ENCODE data around the gene CXCL8.

- TF ChIP-seq JUN (IDR thresholded peaks at IDR 0.05; ENCODE audit: borderline replicate concordance, insufficient read depth, insufficient read length, low read depth) = no peak
- TF ChIP-seq, protein P1, sequence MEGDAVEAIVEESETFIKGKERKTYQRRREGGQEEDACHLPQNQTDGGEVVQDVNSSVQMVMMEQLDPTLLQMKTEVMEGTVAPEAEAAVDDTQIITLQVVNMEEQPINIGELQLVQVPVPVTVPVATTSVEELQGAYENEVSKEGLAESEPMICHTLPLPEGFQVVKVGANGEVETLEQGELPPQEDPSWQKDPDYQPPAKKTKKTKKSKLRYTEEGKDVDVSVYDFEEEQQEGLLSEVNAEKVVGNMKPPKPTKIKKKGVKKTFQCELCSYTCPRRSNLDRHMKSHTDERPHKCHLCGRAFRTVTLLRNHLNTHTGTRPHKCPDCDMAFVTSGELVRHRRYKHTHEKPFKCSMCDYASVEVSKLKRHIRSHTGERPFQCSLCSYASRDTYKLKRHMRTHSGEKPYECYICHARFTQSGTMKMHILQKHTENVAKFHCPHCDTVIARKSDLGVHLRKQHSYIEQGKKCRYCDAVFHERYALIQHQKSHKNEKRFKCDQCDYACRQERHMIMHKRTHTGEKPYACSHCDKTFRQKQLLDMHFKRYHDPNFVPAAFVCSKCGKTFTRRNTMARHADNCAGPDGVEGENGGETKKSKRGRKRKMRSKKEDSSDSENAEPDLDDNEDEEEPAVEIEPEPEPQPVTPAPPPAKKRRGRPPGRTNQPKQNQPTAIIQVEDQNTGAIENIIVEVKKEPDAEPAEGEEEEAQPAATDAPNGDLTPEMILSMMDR (IDR thresholded peaks at IDR 0.05; ENCODE audit: extremely low read depth in 1 of 2, insufficient read depth in 1 of 2, low read depth in 1 of 2, low read length in 2 of 2) = no peak
Observed at GRCh38 chr4:73730292-73730691, 10.1 kb upstream of the CXCL8 start.
